Measurements from ENCODE around the gene ADPRM. TPM values are rescaled to one million over a fixed set of nuclear protein-coding genes. Genes with fewer than 3 reads are reported as not detected.
A peak's percentile ranks its signal among the peaks of the same experiment; 100 is the strongest.

Gene ADPRM
- total RNA-seq (ENCODE audit: unreplicated experiment), result 5.2 TPM
- long read RNA-seq, partial matches to known transcripts, result 0 of 1 reads
- long read RNA-seq, other reads (novel, unspliced or antisense), result 0 of 1 reads

- H3K36me3 Mint-ChIP-seq (ENCODE audit: low read depth, unreplicated experiment), result peaks cover 12% of the 10 kb centered on the region
Observed at GRCh38 chr17:10697092-10698081, at the start of gene ADPRM, which contains the start of gene SCO1. Gene ADPRM, plus strand, starts transcription at chr17:10697594. Its CDS starts 7,333 bp downstream, at chr17:10704927. Gene SCO1, minus strand, starts transcription at chr17:10697533. Its CDS starts 26 bp downstream, at chr17:10697507.

GRCh38 chr17:10648381-10648780, 49.0 kb upstream of the ADPRM start:
- TF ChIP-seq CTCF (IDR thresholded peaks at IDR 0.05; ENCODE audit: unreplicated experiment), result no peak
- Mint-ChIP-seq H3K27ac (ENCODE audit: unreplicated experiment) (no peak overlapping the region), H3K27me3 (ENCODE audit: unreplicated experiment) (peaks cover 5% of the 10 kb centered on the region), H3K4me3 (ENCODE audit: unreplicated experiment) (no peak overlapping the region), H3K4me1 (ENCODE audit: unreplicated experiment) (peaks cover 3% of the 10 kb centered on the region), H3K9me3 (ENCODE audit: unreplicated experiment) (no peaks in the 10 kb centered on the region), H3K36me3 (ENCODE audit: low read depth, unreplicated experiment) (no peaks in the 10 kb centered on the region)
- DNase-seq (ENCODE audit: low spot score), result no peak

More at GRCh38 chr17:10697092-10698081, at the start of gene ADPRM, which contains the start of gene SCO1:
- H3K9me3 Mint-ChIP-seq (ENCODE audit: unreplicated experiment), result no peaks in the 10 kb centered on the region
- TF ChIP-seq CTCF (IDR thresholded peaks at IDR 0.05; ENCODE audit: unreplicated experiment), result no peak
- peak within 1 kb of the TSS; percentile 95 for H3K27ac Mint-ChIP-seq (ENCODE audit: unreplicated experiment)
- H3K4me1 Mint-ChIP-seq (ENCODE audit: unreplicated experiment), result peaks cover 11% of the 10 kb centered on the region
- peaks cover 5% of the 10 kb centered on the region for H3K27me3 Mint-ChIP-seq (ENCODE audit: unreplicated experiment)
- DNase-seq (ENCODE audit: low spot score), result peak; percentile 90
- peak within 1 kb of the TSS; percentile 98 for H3K4me3 Mint-ChIP-seq (ENCODE audit: unreplicated experiment)

- H3K4me3 Mint-ChIP-seq (ENCODE audit: unreplicated experiment), result no peak overlapping the region
- H3K27ac Mint-ChIP-seq (ENCODE audit: unreplicated experiment), result no peak overlapping the region
- H3K27me3 Mint-ChIP-seq (ENCODE audit: unreplicated experiment), result peaks cover 5% of the 10 kb centered on the region
- H3K9me3 Mint-ChIP-seq (ENCODE audit: unreplicated experiment), result no peaks in the 10 kb centered on the region
- no peak for TF ChIP-seq CTCF (IDR thresholded peaks at IDR 0.05; ENCODE audit: unreplicated experiment)
- H3K4me1 Mint-ChIP-seq (ENCODE audit: unreplicated experiment), result peaks cover 3% of the 10 kb centered on the region
- H3K36me3 Mint-ChIP-seq (ENCODE audit: low read depth, unreplicated experiment), result peaks cover 4% of the 10 kb centered on the region
- DNase-seq (ENCODE audit: low spot score), result no peak
Observed at GRCh38 chr17:10648956-10649355, 48.4 kb upstream of the ADPRM start.

GRCh38 chr17:10649602-10650001, 47.8 kb upstream of the ADPRM start:
- Mint-ChIP-seq H3K27ac (ENCODE audit: unreplicated experiment) (no peak overlapping the region), H3K27me3 (ENCODE audit: unreplicated experiment) (peaks cover 5% of the 10 kb centered on the region), H3K4me1 (ENCODE audit: unreplicated experiment) (peaks cover 3% of the 10 kb centered on the region), H3K36me3 (ENCODE audit: low read depth, unreplicated experiment) (peaks cover 4% of the 10 kb centered on the region), H3K4me3 (ENCODE audit: unreplicated experiment) (no peak overlapping the region), H3K9me3 (ENCODE audit: unreplicated experiment) (no peaks in the 10 kb centered on the region)
- no peak for DNase-seq (ENCODE audit: low spot score)
- TF ChIP-seq CTCF (IDR thresholded peaks at IDR 0.05; ENCODE audit: unreplicated experiment), result no peak

Data from endothelial cell (in vitro differentiated cells).